ENCODE measurements around the gene SLC22A16. TPM values are rescaled to one million over a fixed set of nuclear protein-coding genes. Genes with fewer than 3 reads are reported as not detected.

SLC22A16 gene
- total RNA-seq, 1 experiment from 2014 or later = not detected

GRCh38 chr6:110419028-110419739 lies 57.2 kb downstream of the SLC22A16 start:
- POLR2A ChIA-PET (ENCODE audit: unreplicated experiment) = no interaction called here
- H3K9me3 ChIP-seq (ENCODE audit: insufficient read depth, low read depth) = no peaks in the 10 kb centered on the region

GRCh38 chr6:110418594-110418993 lies 57.8 kb downstream of the SLC22A16 start:
- no peaks in the 10 kb centered on the region for H4K20me1 ChIP-seq (ENCODE audit: insufficient read depth)
- peaks cover 15% of the 10 kb centered on the region; the same call in 1 of the 2 replicates for H3K27me3 ChIP-seq (ENCODE audit: insufficient read depth, low read depth)
- H3K4me1 ChIP-seq (replicated peaks; ENCODE audit: insufficient read depth) = no peaks in the 10 kb centered on the region
- H3K9me2 ChIP-seq (ENCODE audit: insufficient read depth) = no peaks in the 10 kb centered on the region; the same call in 1 of the 2 replicates
- H3K4me3 ChIP-seq = no peak overlapping the region
- H3K36me3 ChIP-seq (ENCODE audit: low read depth) = no peaks in the 10 kb centered on the region
- H3K4me2 ChIP-seq = no peak overlapping the region
- no peak overlapping the region for H2AFZ ChIP-seq
- H3K9me3 ChIP-seq (ENCODE audit: insufficient read depth, low read depth) = no peaks in the 10 kb centered on the region
- H3K27ac ChIP-seq = no peak overlapping the region
- H3F3A ChIP-seq (ENCODE audit: insufficient read depth, low read depth) = no peaks in the 10 kb centered on the region
- TF ChIP-seq EZH2 (IDR thresholded peaks at IDR 0.05; ENCODE audit: low read depth) = no peak
- no peak for TF ChIP-seq CTCF (conservative IDR thresholded peaks at IDR 0.05)
- intact Hi-C loops (cut with micrococcal nuclease; ENCODE audit: unreplicated experiment) = no loop called here
- no peaks in the 10 kb centered on the region for H3K79me2 ChIP-seq (ENCODE audit: low read depth)
- BruUV-seq (replicated peaks) = no TSS peak
- POLR2A ChIA-PET (ENCODE audit: unreplicated experiment) = no interaction called here
- CTCF ChIA-PET = no interaction called here
- DNase-seq = peak in 1 of 2 experiments; percentile 33

More at GRCh38 chr6:110419028-110419739, 57.2 kb downstream of the SLC22A16 start:
- Histone ChIP-seq H3K27ac (no peak overlapping the region), H3K4me1 (replicated peaks; ENCODE audit: insufficient read depth) (no peaks in the 10 kb centered on the region), H3K9me2 (ENCODE audit: insufficient read depth) (no peaks in the 10 kb centered on the region; the same call in 1 of the 2 replicates), H3F3A (ENCODE audit: insufficient read depth, low read depth) (no peaks in the 10 kb centered on the region), H2AFZ (no peak overlapping the region), H3K36me3 (ENCODE audit: low read depth) (no peaks in the 10 kb centered on the region), H3K4me3 (no peak overlapping the region), H4K20me1 (ENCODE audit: insufficient read depth) (no peaks in the 10 kb centered on the region), H3K4me2 (no peak overlapping the region), H3K79me2 (ENCODE audit: low read depth) (no peaks in the 10 kb centered on the region), H3K27me3 (ENCODE audit: insufficient read depth, low read depth) (peaks cover 21% of the 10 kb centered on the region; the same call in 1 of the 2 replicates)
- no TSS peak for BruUV-seq (replicated peaks)
- CTCF ChIA-PET = no interaction called here
- intact Hi-C loops (cut with micrococcal nuclease; ENCODE audit: unreplicated experiment) = no loop called here
- DNase-seq = peak in 1 of 2 experiments; percentile 22
- no peak for TF ChIP-seq EZH2 (IDR thresholded peaks at IDR 0.05; ENCODE audit: low read depth)
- no peak for TF ChIP-seq CTCF (conservative IDR thresholded peaks at IDR 0.05)

GRCh38 chr6:110415086-110415916 lies 61.1 kb downstream of the SLC22A16 start, which contains the start of gene DDO:
TSS of gene DDO (minus strand) at chr6:110415575. CDS start at chr6:110413462, 2,113 bp downstream.
- Histone ChIP-seq H3K9me3 (ENCODE audit: insufficient read depth, low read depth) (no peaks in the 10 kb centered on the region), H3F3A (ENCODE audit: insufficient read depth, low read depth) (no peaks in the 10 kb centered on the region), H4K20me1 (ENCODE audit: insufficient read depth) (no peaks in the 10 kb centered on the region), H3K27ac (no peak within 1 kb of the TSS), H2AFZ (no peak within 1 kb of the TSS), H3K4me3 (no peak within 1 kb of the TSS), H3K79me2 (ENCODE audit: low read depth) (no peaks in the 10 kb centered on the region), H3K36me3 (ENCODE audit: low read depth) (no peaks in the 10 kb centered on the region), H3K27me3 (ENCODE audit: insufficient read depth, low read depth) (peaks cover 5% of the 10 kb centered on the region; the same call in 1 of the 2 replicates), H3K4me2 (peak within 1 kb of the TSS; percentile 63), H3K9me2 (ENCODE audit: insufficient read depth) (no peaks in the 10 kb centered on the region), H3K4me1 (replicated peaks; ENCODE audit: insufficient read depth) (no peaks in the 10 kb centered on the region)
- ChIA-PET POLR2A (ENCODE audit: unreplicated experiment) (interaction anchor here (0.6 kb wide), 2 partner anchors 156 to 240 kb away, joined by 3 read pairs; no protein-coding TSS in a partner anchor), CTCF (no interaction called here)
- no peak for TF ChIP-seq EZH2 (IDR thresholded peaks at IDR 0.05; ENCODE audit: low read depth)
- TF ChIP-seq CTCF (conservative IDR thresholded peaks at IDR 0.05) = no peak
- intact Hi-C loops (cut with micrococcal nuclease; ENCODE audit: unreplicated experiment) = no loop called here
- peak in 1 of 2 experiments; percentile 61 for DNase-seq
- no TSS peak for BruUV-seq (replicated peaks)

Measured in PC-9 (cell line).